GM21423 (cell line): ENCODE results near the gene B4GALT2.

Source experiments
- ATAC-seq: cut with Tn5 transposase; IDR thresholded peaks from one replicate; pipeline ENCODE4 v1.9.1; 2021; ENCODE audit warnings: mild to moderate bottlenecking, moderate library complexity; ENCODE audit not compliant: unreplicated experiment

B4GALT2 gene

DNA sequence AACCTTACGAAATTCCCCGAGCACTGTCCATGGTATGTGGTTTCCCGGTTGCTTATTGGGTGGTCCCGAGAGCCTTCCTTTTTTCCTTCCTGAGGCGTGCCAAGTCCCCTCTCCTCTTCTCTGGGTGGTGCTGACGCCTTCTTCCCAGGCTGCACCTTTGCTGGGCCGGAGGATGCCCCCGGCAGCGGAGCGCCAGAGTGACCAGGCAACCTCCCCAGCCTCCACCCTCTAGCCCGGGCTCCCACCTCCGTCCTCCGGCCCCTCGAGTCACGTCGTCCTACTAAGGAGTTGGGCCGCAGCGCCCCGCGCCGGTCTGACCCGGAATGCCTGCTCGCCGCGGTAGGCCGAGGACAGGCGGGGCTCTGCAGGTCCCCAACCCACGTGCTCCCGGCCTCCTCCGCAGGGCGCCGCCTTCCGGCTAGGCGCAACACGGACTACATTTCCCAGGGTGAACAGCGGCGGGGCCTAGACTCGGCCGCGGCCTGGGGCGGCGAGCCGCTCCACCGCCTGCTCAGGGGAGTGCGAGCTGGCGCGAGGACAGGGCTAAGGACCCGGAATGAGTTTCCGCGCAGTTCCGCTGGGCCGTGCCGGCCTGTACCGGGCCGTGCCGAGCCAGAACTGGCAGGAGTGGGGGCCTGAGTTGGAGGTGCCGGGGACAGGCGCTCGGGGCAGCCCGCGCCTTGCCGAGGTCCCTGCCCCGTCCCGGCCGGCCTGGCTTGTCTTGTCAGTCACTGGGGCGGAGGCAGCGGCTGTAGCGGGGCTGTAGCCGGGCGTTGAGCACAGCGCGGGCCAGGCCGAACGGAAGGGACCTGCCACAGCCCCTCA, 32.6 kb upstream of the B4GALT2 start, which contains the start of gene IPO13:
Gene IPO13, plus strand, starts transcription at position 715 of the 825 bp plus-strand sequence. CDS start 651 bp downstream, outside the sequence.
- peak; percentile 91 for ATAC-seq

DNA sequence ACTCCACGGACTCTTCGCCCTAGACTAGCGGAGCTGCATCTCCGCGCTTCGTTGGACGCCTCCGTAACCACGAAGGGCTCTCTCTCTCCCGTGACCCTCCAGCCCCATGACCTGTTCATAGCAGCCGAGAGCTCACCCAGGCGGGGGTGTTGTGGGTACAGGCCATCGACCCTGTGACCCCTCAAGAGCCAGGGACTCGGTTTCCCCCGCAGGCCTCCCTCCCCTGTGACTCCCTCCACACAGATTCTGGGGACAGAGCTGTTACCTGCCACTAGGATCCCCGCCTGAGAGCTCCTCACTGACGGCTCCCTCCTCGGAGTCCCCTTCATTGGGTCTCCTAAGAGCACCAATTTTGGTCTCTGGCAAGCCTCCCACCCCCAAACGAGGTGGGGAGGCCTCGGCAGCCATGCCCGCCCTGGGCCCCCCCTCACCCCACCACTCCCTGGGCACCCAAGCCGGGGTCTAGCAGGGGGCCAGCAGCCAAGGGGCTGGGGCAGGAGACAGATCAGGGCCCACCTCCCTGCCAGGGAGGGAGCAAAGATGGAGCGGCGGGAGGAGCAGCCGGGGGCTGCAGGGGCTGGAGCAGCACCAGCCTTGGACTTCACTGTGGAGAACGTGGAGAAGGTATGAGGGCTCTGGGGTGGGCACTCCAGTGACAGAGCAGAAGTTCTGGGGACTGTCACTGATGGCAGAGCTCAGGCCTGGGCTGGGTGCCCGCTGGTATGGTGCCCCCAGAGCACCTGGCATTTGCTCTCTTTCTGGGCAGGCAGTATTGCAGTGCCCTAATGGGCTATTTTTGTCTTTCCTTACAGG, 31.7 kb upstream of the B4GALT2 start:
- ATAC-seq: no peak

GRCh38 chr1:43947874-43948437, 31.1 kb upstream of the B4GALT2 start:
- ATAC-seq: no peak

DNA sequence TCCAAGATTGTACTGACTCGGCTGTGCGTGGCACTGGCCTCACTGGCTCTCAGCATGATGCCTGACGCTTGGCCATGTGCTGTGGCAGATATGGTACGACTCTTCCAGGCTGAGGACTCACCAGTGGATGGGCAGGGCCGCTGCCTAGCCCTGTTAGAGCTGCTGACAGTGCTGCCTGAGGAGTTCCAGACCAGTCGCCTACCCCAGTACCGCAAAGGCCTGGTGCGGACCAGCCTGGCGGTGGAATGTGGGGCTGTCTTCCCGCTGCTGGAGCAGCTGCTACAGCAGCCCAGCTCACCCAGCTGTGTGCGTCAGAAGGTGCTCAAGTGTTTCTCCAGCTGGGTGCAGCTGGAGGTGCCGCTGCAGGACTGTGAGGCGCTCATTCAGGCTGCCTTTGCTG, 29.3 kb upstream of the B4GALT2 start:
- no peak for ATAC-seq

- ATAC-seq: no peak
Observed at GRCh38 chr1:43951021-43951985, 27.7 kb upstream of the B4GALT2 start.

GRCh38 chr1:43952731-43953346, 26.2 kb upstream of the B4GALT2 start:
- ATAC-seq: no peak

DNA sequence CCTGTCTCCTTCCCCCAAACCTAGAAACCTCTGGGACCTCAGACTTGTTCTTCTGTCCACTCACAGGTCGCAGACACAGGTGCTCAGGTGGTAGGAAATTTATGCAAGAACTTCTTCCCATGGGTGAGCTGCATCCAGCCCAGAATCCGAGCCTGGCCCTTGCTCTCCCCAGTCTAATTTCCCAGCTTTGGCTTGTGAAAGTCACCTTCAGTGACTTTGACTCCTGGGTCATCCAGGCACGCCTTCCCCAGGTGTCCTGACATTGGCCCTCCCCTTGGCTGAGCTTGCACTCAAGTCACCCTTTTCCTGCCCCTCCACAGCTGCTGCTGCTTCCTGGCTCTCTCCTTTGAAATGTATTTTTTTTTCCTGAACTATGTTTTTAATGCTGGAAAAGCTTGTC, 25.6 kb upstream of the B4GALT2 start:
- no peak for ATAC-seq

DNA sequence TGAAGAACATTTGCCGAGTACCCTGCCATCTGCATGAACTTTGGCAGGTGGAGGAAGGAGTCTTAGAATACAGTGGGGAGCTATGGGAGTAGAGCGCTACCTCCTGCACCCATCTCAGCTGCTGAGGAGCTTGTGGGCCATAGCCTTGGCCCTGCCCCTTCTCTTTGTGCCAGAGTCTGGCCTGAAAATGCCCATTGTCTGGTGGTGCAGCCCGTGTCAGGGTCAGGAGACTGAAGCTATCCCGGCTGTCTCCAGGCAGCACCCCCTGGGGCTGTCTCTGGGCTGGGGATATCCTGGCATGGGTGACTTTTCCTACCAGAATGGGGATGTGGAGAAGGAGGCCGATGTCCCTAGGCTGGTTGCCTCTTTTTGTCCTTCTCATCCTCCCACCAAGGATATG, 25.0 kb upstream of the B4GALT2 start:
- no peak for ATAC-seq

GRCh38 chr1:43956234-43956633, 22.8 kb upstream of the B4GALT2 start:
- ATAC-seq: no peak

DNA sequence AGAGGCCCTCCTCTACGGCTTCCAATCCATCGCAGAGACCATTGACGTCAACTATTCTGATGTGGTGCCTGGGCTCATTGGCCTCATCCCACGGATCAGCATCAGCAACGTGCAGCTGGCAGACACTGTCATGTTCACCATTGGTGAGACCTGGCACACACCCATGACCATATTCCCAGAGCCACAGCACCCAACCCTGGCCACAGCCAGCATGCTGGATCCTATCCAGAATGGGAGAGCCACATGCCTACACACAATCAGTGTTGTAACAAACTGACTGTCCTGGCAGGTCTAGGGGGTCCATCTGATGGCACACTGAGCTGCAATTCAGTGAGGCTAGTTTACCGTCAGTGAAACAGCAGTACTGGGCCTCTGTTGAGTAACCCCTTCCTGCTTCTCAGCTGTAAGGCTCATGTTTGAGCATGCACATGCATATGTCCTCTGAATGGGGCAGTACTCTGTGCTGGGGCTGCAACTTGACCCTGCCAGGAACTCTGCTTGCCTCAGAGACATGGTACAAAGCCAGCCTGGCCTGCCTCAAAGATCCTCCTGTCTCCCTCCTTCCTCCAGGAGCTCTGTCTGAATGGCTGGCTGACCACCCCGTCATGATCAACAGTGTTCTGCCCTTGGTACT, 21.5 kb upstream of the B4GALT2 start:
- ATAC-seq: no peak

- no peak for ATAC-seq
Observed at GRCh38 chr1:43958351-43959255, 20.4 kb upstream of the B4GALT2 start.

- no peak for ATAC-seq
Observed at GRCh38 chr1:43960798-43961197, 18.2 kb upstream of the B4GALT2 start.

- no peak for ATAC-seq
Observed at GRCh38 chr1:43961692-43962091, 17.3 kb upstream of the B4GALT2 start.

DNA sequence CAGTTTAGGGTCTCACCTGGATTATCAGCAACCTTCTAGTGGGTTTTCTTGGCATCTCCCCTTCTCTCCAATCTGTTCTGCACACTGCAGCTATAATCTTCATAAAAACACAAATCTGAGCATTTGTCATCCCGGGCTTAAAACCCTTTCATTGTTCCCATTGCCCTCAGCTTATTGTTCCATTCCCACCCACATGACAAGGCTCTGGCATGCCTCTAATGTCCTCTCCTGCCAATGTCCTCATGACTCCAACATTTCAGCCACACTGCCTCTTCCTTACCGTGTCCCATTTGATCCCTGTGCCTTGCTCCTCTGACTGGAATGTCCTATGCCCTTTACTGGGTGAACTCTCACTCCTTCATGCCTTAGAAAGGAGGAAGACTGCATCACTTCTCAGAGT, 16.7 kb upstream of the B4GALT2 start:
- no peak for ATAC-seq

DNA sequence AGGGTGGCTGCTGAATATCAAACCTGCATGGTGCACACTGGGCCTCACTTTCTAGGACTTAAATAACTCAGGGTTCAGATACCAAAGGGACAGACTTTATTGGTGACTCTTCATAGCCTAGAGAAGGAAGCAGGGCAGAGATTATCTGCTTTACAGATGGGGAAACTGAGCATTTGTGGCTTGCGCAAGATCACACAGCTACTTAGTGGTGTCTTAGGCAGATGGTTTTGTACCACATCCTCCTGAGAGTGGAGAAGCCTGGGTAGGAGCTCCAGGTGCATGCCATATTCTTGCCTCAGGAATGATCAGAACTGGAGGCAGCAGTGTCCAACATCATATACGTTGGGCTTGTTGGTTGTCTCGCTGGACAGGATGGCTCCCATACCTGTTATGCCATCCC, 16.0 kb upstream of the B4GALT2 start:
- ATAC-seq: no peak

GRCh38 chr1:43963890-43964289, 15.1 kb upstream of the B4GALT2 start:
- ATAC-seq: no peak

GRCh38 chr1:43965316-43965715, 13.7 kb upstream of the B4GALT2 start:
- no peak for ATAC-seq

DNA sequence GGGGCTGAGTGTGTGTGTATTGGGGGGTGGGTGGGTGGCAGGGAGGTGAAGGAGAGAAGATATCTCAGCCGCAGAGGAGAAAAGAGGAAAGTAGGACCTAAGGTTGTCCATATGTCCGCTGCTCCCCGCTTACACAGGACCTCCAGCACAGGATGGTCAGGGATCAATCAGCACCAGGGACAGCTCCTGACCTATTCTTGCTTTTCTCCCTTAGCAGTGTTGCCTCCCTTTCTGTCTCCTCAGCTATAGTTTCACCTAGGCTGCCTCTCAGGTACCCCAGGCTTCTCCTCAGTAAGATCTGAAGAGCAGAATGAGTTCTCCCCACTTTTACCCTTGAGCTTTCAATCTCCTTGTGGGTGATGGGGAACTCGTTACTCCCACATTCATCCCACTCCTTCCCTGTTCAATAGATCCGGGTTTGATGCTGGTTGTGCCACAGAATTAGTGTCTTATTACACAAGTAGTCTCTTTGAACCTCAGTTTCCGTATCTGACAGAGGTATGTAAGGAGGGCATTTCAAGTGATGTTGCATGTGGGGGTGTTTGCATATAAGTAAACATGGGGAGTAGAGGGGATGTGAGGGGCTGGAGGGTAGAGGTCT, 10.6 kb upstream of the B4GALT2 start:
- no peak for ATAC-seq
